ENCODE measurements around the gene TAGLN2. TPM values are rescaled to one million over a fixed set of nuclear protein-coding genes. Genes with fewer than 3 reads are reported as not detected.
"Not testable (repeated sequence)": the region's sequence is repeated elsewhere in the genome, so short reads cannot be mapped to it uniquely, and the experiment has no call there.

Gene TAGLN2
- total RNA-seq, 1 experiment from 2014 or later: 811 TPM

GRCh38 chr1:159900755-159901360 is 24.4 kb downstream of the TAGLN2 start:
- DNase-seq (ENCODE audit: low read depth): no peak

DNA sequence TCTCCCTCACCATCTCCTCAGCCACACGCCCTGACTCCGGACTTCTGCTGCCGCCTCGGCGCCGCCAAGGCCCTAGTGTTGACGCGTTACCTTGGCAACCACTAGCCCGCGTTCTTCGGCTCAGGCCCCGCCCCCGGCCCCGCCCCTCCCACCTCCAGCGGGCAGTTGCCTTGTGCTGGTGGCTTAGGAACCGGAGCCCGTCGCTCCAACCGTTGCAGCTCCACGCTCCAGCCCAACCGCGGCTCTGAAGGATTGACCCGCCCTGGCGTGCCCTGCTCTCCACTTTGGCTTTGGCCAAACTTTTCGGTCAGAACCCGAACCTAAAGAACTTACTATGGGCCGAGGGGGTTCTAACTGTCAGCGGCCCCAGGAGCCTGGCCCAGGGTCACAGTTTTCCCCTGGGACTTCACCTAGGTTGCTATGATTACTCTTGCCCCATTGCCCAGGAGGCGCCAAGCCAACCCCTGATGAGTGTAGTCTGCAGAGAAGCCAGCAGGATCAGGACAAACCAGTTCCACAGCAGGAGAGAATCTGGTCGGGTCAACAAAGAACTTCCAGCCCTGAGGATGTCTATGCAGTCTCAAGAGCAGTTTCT is 25.1 kb downstream of the TAGLN2 start, which contains the start of gene CFAP45:
TSS of gene CFAP45 (minus strand) at position 80 of the 595 bp plus-strand sequence. CDS start at position 13, 67 bp downstream.
- no peak for DNase-seq (ENCODE audit: low read depth)

DNA sequence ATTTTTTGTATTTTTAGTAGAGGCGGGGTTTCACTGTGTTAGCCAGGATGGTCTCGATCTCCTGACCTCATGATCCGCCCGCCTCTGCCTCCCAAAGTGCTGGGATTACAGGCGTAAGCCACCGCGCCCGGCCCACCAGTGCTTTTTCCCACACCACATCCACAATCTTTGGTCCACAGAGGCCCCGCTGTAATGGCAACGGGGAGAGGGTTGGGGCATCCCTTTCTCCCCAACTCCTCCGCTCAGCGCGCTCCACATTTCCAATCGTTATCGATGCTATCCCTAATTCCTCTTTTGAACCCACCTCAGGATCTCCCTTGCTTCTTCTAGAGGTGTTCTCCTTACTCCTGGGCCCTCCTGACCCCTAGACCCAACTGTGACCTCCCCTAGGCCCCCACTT is 25.7 kb downstream of the TAGLN2 start:
- not testable (repeated sequence) for DNase-seq (ENCODE audit: low read depth)

- DNase-seq (ENCODE audit: low read depth): no peak
These were observed 26.8 kb downstream of the TAGLN2 start for GRCh38 chr1:159898527-159898926.

DNA sequence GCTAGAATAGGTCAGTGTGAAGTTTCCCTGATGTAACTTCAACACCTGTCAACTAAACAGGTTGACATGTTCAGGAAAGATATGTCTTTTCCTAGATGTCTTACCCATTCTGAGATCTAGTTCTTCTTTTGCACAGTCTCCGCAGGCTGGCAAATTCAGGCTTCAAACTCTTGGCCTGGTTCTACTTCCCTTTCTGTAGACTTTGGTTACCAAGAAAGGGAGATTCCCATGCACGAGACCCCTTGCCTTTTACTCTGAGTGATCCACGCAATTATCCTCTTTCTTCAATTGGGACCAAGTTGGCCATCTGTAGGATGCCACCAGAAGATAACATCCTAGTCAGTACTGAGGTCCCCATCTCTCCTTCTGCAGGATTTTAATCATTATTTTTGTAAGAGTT is 27.3 kb downstream of the TAGLN2 start:
- no peak for DNase-seq (ENCODE audit: low read depth)

DNA sequence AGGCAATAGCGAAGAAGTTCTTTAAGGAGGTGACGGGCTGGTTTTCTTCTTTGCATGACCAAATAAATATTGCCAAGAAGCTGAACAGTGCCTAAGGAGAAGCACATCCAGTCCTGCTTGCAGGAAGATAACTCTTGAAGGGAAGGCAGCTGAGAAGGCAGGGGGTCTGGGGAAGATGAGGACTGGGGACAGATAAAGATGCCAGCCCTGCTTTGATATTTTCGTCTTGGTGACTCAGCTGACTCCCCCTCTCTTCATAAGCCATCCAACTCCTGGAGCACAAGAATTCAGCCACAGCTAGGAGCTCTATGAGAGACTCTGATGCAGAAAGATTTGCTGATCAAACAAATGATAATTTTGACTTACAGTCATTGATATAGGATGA is 28.8 kb downstream of the TAGLN2 start:
- no peak for DNase-seq (ENCODE audit: low read depth)

- DNase-seq (ENCODE audit: low read depth): no peak
These were observed 29.3 kb downstream of the TAGLN2 start for GRCh38 chr1:159895836-159896545.

- no peak for DNase-seq (ENCODE audit: low read depth)
These were observed 30.0 kb downstream of the TAGLN2 start for GRCh38 chr1:159895286-159895685.

DNA sequence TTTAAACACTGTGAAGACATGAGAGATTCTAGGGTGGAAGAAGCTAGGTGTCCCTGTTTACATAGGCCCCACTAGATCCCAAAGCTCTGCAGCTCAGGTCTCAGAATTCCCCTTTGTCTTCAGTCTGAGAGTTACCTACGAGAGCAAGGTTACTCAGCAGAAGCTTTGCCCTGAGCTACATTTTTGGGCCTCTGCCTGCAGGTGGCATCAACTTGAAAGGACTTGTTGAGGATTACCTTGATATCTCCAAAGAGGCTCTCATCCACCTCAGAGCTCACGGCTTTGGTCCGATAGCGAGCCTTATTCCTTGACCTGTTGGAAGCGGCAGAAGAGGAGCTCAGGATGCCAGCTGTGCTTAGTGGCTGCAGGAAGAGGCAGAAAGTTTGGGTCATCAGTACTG is 32.4 kb downstream of the TAGLN2 start:
- DNase-seq (ENCODE audit: low read depth): no peak

- DNase-seq (ENCODE audit: low read depth): peak; percentile 87
These were observed 33.8 kb downstream of the TAGLN2 start for GRCh38 chr1:159891275-159892157.

GRCh38 chr1:159890390-159890789 is 34.9 kb downstream of the TAGLN2 start:
- peak; percentile 53 for DNase-seq (ENCODE audit: low read depth)

GRCh38 chr1:159889821-159890252 is 35.5 kb downstream of the TAGLN2 start:
- DNase-seq (ENCODE audit: low read depth): peak; percentile 100

DNA sequence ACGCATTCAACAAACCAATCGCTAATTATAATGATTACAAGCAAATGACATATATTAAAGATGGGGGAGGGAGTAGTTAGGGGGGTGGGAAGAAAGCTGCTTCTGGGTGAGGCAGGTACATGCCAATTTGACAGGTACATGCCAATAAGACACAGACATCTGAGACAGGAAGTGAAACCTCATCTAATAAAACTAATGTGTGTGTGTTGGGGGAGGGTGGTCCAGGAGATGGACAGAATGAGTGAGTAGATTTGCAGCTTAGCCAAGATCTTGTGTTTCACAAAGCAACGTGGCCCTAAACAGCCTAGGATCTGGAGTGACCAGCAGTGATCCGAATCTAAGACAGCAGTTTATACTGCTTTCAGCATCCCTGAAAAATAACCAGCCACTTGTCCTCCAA is 36.1 kb downstream of the TAGLN2 start:
- no peak for DNase-seq (ENCODE audit: low read depth)

DNA sequence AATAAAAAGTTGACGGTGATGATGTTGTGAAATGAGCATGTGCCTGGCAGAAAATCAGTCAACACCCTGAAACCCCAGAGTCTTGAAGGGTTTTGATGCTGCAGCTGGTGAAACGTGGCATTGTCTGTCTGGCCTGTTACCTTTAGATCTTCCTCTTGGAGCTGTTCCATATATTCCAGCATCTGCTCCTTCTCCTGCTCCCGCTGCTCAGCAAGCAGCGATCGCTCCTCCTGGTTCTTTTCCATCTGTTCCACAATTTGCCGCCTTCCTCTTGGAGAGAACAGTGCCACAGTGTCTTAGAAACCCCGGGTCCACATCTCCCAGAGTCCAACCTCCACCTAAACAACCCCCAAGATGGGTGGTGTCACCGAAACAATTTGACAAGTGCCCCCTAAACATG is 41.0 kb downstream of the TAGLN2 start:
- no peak for DNase-seq (ENCODE audit: low read depth)

DNA sequence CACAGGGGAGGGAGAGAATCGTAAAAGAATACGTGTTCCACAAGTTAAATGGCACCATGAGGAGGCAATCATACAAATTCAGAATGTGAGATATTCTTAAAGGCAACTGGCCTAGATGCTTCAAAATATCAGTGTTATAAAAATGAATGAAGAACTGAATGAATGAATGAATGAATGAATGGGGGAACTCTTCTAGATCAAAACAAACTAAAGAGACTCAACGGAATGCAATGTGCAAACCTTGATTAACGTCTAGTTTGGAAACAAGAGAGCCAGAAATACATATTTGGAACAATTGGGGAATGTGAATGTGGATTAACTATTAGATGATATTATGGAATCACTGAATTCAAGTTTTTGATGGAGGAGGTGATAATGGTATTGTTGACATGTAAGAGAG is 42.2 kb downstream of the TAGLN2 start:
- no peak for DNase-seq (ENCODE audit: low read depth)

DNA sequence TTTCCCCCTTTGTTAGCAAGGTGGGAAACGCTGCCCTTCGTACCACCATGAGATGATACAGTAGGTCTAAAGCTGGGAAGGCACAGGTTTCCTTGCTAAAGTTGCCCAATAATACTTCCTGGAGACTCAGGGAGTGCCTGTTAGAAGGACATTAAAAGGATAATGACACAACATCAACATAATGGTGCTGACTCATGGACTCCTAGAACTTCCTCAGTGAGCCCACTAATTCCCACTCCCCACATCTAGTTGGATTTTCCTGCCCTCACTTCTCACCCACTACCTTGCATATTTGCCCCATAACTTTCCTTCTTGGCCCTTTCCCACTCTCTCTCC is 42.8 kb downstream of the TAGLN2 start:
- DNase-seq (ENCODE audit: low read depth): peak; percentile 55

DNA sequence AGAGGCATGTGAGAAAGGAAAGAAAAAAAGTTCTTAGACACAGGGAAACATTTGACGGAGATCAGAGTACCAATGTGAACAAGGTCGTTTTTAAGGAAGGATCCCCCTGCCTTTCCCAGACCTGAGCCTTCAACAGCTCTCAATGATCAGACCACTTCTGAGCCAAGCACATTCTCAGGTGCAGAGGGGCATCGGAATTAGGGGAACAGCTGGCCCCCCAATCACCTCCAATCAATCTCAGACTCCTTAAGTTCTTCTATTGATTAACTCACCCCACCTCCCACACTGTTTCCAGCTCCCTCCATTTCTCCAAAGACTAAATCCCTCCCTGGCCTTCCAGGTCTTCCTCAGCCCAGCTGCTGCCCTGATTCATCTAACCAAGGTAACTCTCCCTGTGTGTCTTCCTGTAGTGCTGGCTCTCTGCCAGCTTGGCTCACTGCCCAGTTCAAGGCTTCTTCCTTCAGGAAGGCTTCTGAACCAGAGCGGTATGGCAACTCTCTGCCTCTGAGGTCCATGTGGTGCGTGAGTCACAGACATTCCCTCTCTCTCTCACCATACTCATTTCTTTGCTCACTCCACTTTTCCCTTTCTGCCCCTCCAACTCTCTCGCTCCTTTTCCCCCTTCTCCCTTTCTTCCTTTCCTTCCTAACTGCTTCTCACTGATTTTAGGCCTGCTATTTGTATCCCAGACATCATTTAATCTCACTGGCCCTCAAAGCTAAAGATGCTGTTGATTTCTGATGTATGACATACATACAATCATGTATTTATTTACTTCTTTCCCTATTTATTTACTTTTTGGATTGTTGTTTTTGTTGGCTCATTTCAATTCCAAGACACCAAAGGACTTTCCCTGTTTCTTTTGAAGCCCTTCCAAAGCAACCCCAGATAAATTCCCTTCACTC is 43.4 kb downstream of the TAGLN2 start:
- peak; percentile 99 for DNase-seq (ENCODE audit: low read depth)

- peak; percentile 46 for DNase-seq (ENCODE audit: low read depth)
These were observed 44.9 kb downstream of the TAGLN2 start for GRCh38 chr1:159880430-159880829.

DNA sequence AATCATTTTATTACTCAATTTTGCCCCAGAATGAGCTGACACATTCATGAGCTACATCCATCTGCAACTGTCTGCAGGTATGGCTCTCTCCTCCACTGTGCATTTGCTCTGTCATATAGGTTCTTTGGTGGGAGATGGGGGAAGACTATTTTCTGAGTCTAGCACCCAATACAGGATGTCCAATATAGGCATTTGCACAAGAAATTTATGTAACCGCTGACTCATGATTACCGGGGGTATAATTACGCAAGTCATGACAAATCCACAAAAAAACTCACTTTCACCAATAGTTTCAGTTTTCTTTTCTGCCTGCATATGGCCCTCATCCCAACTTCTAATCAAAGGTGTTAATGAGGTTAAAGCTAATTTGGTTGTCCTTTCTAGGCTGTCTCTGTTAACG is 45.3 kb downstream of the TAGLN2 start:
- DNase-seq (ENCODE audit: low read depth): peak; percentile 78

GRCh38 chr1:159879136-159879535 is 46.2 kb downstream of the TAGLN2 start:
- no peak for DNase-seq (ENCODE audit: low read depth)

Data from RPMI7951 (cell line).